ENCODE measurements around the gene TJP1.
"Not testable (repeated sequence)": the region's sequence is repeated elsewhere in the genome, so short reads cannot be mapped to it uniquely, and the experiment has no call there.

Gene TJP1

DNA sequence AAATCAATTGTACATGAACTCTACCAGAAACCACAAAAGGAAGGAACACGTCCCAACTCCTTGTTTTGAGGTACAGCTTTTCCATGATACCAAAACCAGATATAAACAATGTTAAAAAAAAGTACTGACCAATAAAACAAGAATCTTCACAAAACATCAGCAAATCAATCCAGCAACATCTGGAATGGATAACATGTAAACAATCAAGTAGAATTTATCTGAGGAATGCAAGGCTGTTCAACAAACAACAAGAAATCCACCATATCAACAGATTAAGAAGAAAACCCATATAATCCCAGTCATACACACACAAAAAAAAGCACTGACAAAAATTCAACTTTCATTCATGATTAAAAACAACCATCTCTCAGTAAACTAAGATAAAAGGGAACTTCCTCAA lies 26.7 kb downstream of the TJP1 start:
- no peak for DNase-seq

DNA sequence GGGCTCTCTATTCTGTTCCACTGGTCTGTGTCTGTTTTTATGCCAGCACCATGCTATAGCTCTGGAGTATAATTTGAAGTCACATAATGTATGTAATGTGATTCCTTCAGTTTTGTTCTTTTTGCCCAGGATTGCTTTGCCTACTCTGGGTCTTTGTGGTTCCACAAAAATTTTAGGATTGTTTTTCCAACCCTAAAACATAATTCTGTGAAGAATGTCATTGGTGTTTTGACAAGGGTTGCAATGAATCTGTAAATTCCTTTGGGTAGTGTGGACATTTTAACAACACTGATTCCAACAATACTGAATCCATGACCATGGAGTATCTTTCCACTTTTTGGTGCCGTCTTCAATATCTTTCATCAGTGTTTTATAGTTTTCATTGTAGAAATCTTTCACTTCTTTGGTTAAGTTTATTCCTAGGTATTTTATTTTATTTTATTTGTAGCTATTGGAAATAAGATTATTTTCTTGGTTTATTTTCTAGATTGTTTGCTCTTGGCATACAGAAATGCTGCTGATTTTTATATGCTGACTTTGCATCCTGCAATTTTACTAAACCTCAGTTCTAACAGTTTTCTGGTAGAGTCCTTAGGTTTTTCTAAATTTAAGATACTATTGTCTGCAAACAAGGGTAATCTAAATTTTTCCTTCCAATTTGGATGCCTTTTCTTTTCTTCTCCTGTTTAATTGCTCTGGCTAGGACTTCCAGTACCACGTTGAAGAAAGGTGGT lies 29.7 kb downstream of the TJP1 start:
- DNase-seq, result no peak

DNA sequence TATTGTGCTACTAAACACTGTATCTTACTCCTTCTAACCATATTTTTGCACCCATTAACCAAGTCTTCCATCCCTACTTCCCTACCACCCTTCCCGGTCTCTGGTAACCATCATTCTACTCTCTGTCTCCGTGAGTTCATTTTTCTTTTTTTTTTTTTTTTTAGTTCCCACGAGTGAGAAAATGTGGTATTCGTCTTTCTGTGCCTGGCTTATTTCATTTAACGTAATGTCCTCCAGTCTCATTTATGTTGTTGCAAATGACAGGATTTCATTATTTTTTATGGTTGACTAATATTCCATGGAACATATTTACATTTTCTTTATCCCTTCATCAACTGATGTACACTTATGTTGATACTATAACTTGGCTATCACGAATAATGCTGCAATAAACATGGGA lies 31.7 kb downstream of the TJP1 start:
- DNase-seq, result no peak

DNA sequence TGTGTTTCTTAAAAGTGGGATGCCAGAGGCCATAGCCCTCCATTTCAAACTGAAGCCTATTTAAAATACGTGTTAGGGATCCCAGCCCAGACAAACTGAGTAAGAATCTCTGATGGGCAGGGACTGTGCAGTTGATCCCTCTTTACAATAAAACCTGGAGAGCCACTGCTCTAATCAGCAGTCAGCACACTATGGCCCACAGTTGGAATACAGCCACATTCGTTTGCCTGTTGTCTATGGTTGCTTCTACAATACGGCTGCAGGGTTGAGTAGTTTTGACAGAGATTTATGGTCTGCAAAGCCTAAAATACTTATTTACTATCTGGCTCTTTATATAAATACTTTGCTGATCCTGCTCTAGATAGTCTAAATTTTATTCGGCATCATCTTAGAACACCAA lies 32.4 kb downstream of the TJP1 start:
- DNase-seq, result no peak

DNA sequence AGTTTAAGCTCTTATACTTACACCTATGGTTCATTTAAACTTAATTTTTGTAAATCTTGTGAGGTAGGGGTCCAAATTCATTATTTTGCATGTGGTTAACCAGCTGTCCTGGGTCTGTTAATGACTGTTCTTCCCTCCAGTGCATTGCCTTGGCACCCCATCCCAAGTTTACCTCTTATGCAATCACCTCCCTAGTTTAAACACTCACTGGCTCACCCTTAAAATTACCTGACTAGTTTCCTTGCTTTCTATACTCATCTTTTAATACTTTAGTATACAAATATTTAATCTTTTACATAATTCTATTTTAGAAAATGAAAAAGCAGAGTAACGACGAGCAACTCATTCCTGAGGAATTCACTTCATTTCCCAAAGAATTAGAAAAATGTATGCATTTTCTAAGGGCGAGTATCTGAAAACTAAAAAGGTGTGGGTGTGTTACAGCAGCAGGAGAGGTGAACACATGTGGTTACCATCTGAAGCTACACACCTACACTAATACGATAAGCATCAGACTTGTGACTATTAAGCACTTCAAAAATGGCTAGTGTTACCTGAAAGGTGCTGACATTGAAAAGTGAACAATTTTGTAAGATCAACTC lies 33.7 kb downstream of the TJP1 start:
- DNase-seq, result no peak

DNA sequence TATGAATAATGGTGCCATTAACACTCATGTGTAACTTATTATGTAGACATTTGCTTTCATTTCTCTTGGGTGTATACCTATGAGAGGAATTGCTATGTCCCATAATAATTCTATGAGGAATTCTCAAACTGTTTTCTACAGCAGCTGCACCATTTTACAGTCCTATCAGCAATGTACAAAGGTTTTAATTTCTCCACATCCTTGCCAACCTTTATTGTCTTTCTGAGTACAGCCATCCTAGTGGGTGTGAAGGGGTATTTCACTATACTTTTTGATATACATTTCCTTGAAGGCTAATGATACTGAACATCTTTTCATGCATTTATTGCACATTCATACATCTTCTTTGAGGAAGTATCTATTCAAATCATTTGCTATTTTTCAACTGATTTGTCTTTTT lies 34.5 kb downstream of the TJP1 start:
- no peak for DNase-seq

DNA sequence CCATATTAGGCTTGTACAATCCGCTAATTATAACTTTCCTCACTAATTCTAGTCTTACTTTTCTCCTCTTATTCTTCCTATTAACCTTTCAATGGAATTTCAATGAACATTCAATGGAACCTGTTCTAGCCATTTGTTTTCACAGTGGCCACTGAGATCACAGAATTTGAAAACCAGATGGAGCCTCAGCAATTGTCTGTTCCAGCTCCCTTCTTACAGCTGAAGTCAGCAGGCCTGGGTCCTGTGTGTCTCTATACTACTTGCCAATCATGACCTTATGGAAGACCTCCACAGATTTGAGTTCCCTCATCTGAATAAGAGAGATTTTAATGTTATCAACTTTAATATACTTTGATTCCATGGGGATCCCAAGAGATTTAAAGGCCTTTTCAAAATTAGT lies 36.6 kb downstream of the TJP1 start:
- DNase-seq, result no peak

DNA sequence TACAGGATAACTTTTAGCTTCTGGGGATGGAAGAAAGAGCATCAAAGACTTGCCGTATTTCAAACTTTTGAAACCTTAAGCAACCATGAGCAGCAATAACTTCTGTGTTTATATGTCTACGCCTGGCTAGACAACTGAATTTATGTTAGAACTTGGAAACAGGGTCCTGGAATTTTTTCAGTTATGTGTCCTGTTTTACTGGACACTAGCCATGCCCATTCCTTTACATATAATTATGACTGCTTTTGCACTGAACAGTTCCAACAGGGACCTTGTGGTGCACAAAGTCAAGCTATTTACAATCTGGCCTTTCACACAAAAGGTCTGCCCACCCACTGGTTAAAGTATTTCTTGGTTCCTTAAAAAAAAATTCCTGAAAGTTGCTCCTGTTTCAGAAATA lies 37.1 kb downstream of the TJP1 start:
- DNase-seq, result no peak

DNA sequence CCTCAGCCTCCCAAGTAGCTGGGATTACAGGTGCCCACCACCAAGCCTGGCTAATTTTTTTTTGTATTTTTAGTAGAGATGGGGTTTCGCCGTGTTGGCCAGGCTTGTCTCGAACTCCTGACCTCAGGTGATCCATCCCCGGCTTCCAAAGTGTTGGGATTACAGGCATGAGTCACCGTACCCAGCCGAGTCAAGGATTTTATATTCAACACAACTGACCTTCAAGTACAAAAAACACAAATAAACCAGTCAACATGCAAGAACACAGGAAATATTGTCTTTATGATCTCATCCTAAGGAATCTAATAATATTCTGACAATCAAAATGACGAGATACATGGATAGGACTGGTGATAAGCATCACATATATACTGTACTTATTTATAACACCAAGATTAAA lies 37.9 kb downstream of the TJP1 start:
- no peak for DNase-seq

DNA sequence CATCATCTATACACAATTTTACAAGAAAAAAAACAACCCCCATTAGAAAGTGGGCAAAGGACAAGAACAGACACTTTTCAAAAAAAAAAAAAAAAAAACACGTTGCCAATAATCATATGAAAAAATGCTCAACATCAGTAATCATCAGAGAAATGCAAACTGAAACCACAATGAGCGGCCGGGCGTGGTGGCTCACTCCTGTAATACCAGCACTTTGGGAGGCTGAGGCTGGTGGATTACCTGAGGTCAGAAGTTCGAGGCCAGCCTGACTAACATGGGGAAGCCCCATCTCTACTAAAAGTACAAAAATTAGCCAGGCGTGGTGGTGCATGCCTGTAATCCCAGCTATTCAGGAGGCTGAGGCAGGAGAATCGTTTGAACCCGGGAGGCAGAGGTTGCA lies 39.5 kb downstream of the TJP1 start:
- not testable (repeated sequence) for DNase-seq

DNA sequence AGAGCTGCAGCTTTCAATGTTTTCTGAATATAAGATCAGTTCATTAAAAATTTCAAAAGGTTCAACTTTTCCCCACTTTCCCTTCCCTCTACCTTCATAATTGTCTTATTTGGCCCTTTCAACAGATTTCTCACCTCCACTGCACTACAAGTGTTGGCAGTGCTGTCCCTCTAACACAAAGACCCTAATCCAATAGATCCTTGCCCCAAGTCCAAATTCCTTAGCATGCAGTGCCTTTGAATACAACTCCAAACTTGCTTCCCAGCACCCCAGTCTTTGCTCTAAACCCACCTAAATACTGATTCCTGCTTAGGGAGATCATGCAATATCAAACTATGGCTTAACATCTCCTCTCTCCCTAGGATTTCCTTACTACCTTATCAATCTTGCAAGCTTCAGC lies 43.9 kb downstream of the TJP1 start:
- DNase-seq, result no peak

DNA sequence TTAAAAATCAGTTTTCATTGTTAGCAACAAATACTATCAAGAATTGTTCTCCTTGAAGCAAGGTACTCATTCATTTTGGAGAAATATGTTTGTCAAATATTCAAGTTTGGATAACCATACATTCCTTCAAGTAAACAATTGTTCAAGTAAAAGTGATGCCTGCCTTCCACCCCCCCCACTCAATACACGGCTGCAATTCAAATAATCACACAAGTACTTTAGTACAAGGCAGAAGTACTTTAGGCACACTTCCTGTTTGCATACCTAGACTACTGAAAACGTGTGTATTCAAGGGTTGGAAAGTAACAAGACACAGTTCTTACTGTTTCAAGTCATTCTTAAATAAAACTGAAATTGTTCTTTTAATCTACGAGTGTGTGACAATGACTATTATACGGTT lies 45.4 kb downstream of the TJP1 start:
- DNase-seq, result no peak

DNA sequence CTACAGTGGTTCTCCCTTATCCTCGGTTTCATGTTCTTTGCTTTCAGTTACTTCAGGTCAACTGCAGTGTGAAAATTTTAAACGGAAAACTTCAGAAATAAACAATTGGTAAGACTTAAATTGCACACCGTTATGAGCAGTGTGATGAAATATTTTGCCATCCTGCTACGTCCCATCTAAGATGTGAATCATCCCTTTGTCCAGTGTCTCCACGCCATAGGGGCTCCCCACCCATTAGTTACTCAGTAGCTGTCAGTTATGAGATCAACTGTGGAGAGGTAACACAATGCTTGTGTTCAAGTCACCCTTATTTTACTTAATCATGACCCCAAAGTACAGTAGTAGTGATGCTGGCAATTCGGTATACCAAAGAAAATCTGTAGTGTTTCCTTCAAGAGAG lies 47.4 kb downstream of the TJP1 start:
- DNase-seq, result no peak

DNA sequence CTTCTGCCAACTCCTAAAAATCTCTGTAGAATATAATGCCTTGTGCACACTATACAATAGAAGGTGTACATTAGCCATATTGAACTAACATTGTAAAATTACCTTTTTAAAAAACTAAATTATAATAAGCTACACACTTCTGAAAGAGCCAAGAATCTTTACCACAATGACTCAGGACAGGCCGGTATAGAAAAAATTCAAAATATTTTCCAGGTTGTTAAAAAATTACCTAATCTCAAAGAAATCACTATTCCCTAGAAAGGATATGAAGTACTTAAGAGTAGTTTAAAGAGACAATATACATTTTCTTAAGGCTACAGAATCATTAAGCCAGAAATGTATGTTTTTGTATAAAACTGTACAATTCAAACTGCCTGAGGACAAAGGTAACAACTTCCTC lies 48.5 kb downstream of the TJP1 start:
- no peak for DNase-seq

DNA sequence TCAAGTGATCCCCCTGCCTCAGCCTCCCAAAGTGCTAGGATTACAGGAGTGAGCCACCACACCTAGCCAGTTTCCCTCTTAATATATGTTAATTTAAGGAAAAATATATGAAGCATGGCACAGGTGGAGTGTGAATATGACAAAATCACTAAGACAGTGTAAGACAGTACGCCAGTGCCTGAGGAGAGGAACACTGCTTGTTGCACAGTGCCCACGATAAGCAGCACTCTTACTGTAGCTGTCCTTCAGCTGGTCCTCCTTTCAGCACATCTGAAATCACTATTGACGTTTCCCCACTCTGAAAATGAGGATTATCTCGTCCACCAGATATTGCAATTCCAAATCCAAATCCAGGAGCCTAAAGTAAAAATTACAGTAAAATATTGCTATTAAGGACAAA lies 49.3 kb downstream of the TJP1 start:
- DNase-seq, result no peak

DNA sequence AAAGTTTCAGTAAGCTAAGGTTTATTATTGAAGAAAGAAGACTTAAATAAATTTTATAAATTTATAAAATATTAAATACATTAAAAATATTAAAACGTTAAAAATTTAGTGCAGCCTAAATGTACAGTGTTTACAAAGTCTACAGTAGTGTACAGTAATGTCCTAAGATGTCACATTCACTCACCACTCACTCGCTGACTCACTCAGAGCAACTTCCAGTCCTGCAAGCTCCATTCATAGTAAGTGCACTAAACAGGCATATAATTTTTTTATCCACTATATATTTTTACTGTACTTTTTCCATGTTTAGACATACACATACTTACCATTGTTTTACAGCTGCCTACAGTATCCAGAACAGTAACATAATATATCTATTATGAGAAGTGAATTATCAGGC lies 51.5 kb downstream of the TJP1 start:
- no peak for DNase-seq

DNA sequence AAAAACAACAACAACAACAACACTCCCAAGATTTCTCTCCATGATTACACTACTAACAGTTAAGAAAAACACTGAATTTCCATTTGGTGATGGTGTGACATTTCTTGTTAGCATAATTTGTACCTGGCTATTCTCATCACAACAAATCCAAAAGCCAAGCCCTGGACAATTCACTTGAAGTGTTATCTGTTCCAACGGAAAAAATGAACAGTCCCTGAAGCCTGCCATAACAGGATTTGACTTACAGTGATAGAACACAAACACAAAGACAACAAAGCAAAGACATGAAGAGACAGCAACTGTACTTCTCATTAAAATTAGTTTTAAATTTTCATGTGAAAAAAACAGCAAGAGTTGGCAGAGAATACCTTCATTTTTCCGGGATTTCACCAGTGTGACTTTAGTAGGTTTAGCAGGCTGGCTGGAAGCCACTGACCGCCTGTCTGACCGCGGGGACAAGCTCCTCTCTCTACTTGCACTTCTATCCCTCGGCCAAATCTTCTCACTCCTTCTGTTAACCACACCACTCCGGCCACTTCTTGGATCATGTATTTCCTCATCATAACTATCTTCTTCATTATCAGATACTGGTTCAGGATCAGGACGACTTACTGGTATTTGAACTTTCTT lies 56.3 kb downstream of the TJP1 start:
- DNase-seq, result no peak

DNA sequence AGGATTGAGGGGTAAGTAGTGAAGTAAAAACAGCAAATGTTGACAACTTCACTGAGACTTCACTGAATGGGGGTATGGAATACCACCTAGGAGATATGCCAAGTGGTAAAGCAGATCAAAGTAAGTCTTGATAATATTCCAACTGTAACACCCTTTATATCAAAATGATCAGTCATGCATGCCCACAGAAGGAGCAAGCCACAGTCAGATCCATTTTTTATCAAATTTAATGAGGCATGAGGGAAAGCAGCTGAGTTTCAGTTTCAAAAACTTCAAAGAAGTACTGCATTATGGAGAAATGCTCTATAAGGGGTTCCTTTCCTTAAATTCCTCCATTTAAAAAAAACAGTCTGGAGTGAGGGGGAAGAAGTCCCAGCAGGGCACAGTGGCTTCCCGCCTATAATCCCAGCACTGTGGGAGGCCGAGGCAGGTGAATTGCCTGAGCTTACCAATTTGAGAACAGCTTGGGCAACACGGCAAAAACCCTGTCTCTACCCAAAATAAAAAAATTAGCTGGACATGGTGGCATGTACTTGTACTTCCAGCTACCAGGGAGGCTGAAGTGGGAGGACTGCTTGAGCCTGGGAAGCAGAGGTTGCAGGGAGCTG lies 56.9 kb downstream of the TJP1 start:
- DNase-seq, result no peak

DNA sequence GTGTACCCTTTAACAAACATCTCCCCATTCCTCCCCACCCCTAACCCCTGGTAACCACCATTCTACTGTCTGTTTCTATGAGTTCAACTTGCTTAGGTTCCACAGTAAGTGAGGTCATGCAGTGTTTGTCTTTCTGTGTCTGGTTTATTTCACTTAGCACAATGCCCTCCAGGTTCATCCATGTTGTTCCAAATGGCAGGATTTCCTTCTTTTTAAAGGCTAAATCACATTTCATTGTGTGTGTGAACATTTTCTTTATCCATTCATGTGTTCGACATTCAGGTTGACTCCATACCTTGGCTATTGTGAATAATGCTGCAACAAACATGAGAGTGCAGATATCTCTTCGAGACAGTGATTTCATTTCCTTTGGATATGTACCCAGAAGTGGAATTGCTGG lies 62.7 kb downstream of the TJP1 start:
- no peak for DNase-seq

DNA sequence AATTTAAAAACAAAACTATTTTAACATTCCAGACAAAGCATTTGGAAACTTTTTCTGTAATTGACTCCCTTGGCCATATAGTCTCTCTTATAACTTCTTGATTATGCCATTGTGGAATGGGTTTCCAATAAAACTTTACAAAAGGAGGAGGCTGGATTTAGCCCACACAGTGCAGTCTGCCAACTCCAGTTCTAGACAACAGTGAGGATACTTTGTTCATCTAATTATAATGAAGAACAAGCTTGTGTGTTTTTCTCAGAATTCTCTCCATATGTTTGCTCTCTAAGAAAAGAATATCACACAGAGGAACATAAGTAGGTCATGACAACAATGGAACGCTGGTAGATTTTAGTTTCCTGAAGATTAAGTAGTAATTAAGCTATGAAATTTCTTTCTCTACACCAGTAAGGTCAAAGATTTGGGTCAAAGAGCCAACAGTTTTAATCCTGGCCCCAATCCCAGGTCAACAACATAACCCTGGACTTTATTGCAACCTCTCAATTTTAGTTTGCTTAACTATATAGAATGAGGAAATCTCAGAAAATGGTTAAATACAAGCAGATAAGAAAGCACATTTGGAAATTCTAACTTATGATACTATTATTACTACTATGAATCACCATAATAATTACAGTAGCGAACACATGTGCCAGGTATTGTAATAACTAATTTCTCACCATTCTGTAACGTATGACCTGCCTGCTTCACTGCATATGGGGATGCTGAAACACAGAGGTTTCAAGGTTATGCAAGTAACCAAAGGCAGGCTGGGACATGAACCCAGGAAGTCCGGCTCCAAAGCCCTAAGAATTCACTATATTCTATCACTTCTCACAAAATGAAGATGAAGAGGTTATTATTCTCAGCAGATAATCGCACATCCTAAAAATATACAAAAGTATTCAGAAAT lies 65.7 kb downstream of the TJP1 start:
- no peak for DNase-seq

DNA sequence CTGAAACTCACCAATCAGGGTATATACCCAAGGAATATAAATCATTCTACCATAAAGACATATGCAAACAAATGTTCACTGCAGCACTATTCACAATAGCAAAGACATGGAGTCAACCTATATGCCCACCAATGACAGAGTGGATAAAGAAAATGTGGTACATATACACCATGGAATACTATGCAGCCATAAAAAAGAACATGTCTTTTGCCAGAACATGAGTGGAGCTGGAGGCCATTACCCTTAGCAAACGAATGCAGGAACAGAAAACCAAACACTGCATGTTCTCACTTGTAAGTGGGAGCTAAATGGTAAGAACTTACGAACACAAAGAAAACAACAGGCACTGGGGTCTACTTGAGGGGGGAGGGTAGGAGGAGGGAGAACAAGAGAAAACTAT lies 68.3 kb downstream of the TJP1 start:
- DNase-seq, result not testable (repeated sequence)

DNA sequence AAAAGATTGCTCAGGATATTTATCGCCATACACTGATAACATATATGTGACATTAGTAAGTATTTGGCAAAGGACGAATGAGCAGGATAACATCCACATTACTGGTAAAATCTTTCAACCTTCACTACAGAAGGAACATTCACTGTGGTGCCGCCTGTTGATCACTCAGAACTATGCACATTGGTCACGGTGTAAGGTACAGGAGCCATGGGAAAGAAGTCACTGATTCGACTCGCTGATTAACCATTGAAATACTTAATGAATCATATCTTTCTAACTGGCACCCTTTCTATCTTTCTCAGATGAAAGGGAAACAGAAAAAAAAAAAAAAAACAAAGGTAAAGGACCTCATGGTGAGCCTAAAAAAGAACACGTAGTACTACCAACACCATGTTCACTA lies 68.8 kb downstream of the TJP1 start:
- DNase-seq, result no peak

DNA sequence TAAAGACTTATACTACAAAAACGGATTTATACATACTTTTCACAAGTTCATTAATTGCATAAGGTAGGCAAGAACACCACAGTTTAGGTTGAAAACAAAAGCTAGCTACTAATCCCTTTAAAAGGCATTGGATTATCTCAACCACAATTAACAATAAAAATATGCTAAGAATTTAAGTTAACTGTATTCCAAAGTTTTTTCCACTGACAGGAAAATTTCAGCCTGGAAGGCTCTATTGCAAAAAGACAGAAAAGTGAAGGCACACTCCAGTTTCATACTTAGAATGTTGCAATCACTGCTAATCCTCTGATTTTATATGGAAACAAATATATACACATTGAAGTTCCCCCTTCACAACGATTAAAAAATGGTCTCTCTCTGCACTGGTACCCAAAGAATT lies 71.5 kb downstream of the TJP1 start:
- no peak for DNase-seq
